DND-41 (cell line): Measurements from ENCODE around the gene AUTS2.

Experiments used
- CTCF ChIP-seq: IDR thresholded peaks from 2 replicates; pipeline ENCODE4 v1.5.1; 2012; ENCODE audit warnings: borderline replicate concordance, low read length, moderate library complexity, mild to moderate bottlenecking; ENCODE audit not compliant: poor library complexity, severe bottlenecking; ENCODE audit errors: extremely low read depth
- EZH2 ChIP-seq: IDR thresholded peaks from 3 replicates; pipeline ENCODE4 v1.6.1; 2012; ENCODE audit warnings: borderline replicate concordance, low read depth, mild to moderate bottlenecking, moderate library complexity, low read length, inconsistent platforms; ENCODE audit not compliant: severe bottlenecking

GRCh38 chr7:69596723-69597277 lies 1.5 kb upstream of the AUTS2 start:
- no peak for TF ChIP-seq EZH2
- TF ChIP-seq CTCF: no peak
